NCI-H460 (cell line): Measurements from ENCODE around the gene GBE1. TPM values are rescaled to one million over a fixed set of nuclear protein-coding genes. Genes with fewer than 3 reads are reported as not detected.

Experiments
- DNase-seq: peaks from one replicate; pipeline ENCODE4 v3.0.0-alpha.2; 2016; ENCODE audit warnings: low read depth; ENCODE audit errors: extremely low read depth
- total RNA-seq: library from RNA; depleted of rRNA; stranded (reverse); fragments of >200 nt; shearing (Covaris generic); gene quantifications from 2 replicates; pipeline ENCODE4 v1.2.3, GENCODE V29; 2014

GBE1 gene
- total RNA-seq, 1 experiment from 2014 or later: 78.5 TPM

DNA sequence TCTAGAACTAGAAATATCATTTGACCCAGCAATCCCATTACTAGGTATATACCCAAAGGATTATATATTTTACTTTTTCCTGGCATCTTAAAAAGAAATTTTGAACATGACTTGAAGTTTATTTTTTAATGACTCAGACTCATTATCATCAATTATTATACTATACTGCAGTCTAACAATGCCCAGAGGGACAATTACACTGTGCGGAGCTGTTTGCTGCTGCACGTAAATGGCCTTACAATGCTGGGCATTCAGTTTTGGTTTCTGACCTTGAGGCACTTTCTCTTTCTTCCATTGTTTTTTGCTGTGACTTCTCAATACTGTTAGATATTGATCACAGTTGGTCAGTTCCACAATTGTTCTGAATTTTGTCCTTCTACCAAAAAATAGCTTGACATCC lies 128.8 kb downstream of the GBE1 start:
- no peak for DNase-seq

DNA sequence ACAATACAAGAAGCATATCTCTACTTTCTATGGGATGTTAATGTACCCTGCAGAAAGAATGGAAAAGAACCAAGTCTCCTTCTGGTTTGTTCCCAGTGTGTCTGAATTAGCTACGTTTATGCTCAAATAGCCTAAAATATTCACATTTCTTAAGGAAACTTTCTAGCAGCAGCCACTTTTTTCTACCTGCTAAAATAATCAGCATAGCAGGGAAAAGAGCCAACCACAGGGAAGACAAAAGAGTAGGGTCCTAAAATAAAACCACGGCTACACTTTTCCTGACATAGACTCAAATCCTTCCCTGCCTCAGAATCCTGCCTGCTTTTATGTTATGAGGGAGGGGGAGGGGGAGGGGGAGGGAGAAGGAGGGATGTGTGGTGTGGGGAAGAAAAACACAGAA lies 136.7 kb downstream of the GBE1 start:
- no peak for DNase-seq

GRCh38 chr3:81622395-81622794 lies 139.1 kb downstream of the GBE1 start:
- DNase-seq: no peak

DNA sequence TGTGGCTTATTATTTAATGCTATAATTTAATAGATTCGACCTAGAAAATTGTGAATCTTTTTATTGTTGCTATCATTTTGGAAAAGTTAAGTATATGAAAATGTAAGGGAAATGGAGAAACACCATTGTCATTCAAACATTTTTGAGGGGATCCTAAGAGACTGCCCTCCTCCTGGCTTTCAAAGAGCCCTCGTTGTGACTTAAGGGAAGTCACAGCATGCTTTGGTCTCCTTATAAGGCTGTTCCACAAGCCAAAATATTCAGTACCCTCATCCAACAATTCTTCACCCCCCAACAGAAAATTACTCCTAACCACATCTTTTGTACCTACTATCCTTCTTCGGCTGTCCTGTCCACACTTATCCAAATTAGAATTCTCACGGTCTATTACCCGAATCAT lies 140.2 kb downstream of the GBE1 start:
- DNase-seq: no peak

- no peak for DNase-seq
These were observed 140.6 kb downstream of the GBE1 start for GRCh38 chr3:81620849-81621248.

DNA sequence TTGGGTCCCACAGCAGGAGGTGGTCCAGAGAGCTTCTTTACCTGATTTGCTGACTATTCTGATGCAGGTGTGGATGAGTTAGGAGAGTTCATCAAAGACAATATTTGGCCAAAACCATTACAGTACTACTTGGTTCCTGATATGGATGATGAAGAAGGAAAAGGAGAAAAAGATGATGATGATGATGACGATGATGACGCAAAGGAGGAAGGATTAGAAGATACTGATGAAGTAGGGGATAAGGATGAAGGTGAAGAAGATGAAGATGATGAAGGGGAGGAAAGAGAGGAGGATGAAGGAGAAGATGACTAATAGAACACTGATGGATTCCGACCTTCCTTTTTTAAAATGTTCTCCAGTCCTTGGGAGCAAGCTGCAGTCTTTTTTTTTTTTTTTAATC lies 148.7 kb downstream of the GBE1 start:
- no peak for DNase-seq

DNA sequence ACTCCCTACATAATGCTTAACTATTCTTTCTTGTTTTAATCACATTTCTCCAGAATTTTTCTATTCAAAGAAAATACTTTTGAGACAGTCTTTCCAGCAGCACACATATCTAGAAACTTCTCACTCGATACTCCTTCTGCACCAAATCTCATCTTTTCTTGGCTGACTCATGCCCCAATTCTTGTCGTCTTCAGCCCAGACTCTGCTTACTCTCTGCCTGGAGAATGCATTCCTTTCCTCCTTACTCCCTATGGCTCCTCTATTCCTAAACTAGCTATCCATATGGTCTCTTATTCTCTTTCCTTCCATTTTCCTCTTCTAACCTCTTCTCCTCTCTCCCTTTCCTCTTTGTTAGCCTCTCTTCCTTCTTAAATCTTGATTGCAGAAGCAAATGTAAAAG lies 158.7 kb downstream of the GBE1 start:
- DNase-seq: no peak

DNA sequence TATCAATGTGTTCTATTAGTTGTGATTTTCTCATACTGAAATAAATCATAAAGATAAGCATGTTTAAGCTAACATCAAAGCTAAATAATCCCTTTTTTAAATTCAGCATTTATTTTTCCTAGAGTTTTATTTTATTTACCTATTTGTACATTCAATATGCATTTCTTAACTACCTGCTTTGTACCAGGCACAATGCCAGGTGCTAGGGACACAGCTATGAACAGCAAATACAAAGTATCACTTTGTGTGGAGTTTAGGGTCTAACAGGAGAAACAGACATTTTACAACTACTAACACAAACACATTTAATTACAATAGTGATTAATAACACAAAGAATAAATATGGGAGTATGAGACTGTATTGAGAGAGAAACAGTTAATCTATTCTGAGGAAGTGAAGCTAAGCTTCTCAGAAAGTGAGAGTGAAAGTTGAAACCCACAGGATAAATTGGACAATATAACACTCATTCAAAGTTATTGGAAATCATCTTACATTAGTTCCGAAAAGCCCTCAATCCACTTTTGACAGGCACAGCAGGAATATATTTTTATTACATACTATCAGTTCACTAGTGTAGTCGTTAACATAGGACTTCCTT lies 159.6 kb downstream of the GBE1 start:
- DNase-seq: no peak

DNA sequence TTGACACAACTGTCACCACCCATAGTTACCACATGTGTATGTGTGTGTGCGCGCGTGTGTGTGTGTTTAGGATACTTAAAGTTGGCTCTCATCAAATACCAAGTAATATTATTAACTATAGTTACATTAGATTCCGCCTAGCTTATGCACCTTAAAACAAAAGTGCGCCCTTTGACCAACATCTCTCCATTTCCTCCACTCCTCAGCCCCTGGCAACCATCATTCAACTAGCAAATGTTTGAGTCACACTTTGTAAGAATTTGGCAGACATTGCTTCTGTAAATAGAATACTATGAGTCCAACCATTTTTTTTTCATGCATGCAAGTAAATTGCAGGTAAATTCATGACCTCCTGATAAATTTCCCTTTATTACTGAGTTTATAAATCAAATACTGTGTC lies 169.3 kb downstream of the GBE1 start:
- no peak for DNase-seq

DNA sequence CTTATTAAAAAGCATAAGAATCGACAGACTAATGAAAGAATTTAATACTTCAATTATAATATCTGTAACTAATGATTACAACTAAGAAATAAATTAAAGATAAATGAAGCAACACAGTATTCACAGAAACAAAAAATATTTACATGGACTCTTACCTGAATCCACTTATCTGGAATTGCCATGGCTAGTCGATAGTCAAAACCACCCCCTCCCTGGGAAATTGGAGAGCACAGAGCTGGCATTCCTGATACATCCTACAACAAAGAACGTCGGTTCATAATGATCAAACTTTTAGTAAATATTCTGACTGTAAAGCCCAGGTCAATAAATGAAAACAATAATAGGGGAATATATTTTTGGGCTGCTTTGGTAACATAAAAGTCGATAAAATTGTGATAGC lies 175.5 kb downstream of the GBE1 start:
- no peak for DNase-seq

DNA sequence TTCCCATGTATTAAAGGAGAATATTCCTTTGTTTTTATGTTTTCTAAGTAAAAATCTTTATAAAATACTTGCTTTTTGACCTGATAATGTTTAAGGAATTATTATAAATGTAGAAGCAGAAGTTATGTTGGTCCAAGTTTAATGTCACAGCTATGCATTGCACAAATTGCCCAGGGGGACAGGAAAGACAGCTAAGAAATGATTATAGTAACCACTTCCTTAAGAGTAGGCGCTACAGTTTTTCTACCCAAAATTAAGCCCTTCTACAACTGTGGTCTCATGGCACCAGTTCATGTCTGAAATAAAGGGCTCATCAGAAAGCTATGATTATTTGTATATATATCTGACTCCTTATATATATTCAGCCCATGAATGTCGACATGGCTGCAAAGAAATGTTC lies 176.4 kb downstream of the GBE1 start:
- DNase-seq: no peak

DNA sequence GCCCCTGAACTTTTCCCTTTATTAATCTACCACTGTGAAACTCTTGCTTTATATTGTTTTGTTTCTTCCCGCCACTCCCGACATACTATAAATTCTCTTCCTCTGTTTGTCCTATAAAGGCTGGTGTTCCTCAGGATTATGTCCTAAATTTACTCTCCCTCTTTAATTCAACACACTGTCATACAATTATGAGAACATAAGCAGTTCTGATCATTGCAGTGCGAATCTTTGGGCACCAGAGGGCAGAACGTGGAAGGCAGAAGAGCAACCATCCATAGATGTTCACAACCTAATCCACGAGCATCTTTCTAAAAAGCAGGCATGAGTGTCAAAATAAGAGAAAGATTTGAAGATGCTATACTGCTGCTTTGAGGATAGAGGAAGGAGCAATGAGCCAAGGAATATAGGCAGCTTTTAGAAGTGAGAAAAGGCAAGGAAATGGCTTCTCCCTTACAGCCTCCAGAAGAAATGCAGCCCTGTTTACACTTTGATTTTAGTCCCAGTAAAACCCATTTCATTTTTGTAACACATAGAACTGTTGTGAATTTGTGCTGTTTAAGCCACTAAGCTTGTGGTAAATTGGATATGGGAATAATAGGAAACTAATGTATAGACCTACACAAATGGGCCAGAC lies 179.4 kb downstream of the GBE1 start:
- peak; percentile 24 for DNase-seq

DNA sequence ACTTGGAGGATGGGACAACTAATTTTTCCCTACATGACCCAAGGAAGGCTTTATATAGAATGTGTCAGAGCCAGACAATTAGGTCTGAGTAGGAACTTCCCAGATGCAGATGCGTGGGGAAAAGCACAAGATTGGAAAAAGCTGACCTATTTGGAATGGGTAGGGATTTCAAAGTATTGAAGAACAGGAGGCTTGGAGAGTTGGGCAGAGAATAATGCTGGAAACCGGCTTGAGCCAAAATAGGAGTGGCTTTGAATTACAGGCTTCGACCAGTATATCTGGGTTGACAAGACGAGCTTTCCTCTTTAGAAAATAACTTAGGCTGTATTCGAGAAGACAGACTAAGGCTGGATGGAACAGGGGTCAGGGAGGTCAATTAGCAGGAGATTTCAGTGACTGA lies 181.1 kb downstream of the GBE1 start:
- DNase-seq: no peak

DNA sequence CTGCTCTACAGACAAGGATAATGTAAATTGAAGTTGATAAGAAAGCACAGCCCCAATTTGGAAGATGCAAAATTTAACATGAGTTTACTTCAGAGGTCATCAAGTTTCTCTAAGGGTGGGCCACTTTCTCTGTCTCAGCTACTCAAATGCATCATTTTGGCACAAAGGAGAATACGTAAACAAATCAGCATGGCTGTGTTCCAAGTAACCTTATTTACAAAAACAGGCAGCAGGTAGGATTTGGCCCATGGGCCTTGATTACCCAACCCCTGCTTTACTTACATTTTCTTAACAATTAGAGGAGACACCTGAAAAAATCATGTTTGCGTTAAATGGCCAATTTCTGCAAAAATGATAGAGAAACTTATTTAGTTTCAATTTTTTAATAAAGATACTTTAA lies 181.7 kb downstream of the GBE1 start:
- DNase-seq: no peak

- no peak for DNase-seq
These were observed 189.2 kb downstream of the GBE1 start for GRCh38 chr3:81572201-81572756.

DNA sequence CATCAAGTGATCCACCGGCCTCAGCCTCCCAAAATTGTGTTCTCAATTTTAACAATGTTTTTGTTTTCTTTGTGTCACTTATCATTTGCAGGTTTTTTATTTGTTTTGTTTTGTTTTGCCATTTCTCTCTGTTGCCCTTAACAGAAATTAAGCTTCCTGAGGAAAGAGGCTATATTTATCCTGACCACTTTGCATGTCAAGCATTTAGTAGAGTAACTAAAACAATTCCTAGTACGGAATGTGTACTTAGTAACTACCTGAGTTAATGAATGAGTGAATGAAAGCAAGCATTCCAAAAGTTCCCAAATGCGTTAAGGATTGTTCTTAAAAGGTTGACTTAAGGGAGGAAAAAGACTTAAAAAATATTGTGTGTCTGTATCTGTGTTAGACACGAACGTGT lies 193.1 kb downstream of the GBE1 start:
- DNase-seq: no peak

DNA sequence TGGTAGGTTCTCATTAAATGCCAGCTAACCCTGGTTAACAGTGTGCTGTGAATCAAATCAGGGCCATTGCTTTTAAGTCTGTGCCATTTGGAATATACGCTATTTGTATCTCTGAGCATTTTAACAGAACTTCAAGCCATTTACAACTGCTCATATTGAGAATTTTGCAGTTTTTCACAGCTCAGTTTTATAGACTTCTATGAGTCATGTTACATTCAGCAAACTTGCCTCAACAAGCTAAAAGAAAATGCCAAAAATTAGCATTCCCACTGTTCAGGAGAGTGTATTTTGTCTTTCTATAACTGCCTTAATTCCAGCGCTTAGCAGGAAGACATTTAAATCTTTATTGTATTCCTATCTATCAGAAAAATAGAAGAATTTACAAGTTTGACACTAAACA lies 196.4 kb downstream of the GBE1 start:
- no peak for DNase-seq

DNA sequence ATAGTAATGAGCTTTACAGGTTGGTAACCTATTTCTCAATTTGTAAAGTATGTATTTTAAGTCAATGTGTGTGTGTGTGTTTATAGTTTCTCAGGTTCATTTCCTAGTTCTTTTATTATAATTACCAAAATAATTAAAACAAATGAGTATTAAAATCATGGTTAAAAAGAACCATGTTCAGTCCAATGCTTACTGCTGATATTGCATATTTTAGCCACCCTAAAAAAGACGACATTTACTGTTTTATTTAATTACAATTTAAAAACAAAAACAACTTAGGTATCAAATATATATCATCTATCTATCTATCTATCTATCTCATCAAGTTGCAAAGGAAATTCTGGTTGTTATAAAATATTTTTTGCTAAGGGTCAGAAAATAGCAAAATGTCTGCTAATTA lies 203.3 kb downstream of the GBE1 start:
- no peak for DNase-seq

DNA sequence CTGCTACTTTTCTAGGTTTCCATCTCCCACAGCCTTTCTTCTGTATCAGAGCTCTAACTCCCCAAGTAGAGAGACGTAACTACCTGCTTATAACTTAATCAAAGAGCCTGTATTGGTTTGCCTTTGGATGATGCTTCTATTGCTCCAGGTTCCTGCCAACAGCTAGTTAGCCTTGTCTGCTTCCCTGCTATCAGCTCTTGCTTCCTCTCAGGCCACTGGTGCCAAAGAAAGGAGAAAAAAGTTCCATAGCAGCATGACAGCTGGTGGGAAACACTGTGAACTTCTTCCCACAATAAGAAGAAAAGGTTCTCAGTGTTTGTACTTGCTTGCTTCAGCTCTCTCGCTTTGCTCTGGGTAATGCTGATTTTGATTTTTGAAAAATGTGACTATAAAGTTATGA lies 206.6 kb downstream of the GBE1 start:
- DNase-seq: no peak

- DNase-seq: no peak
These were observed 207.1 kb downstream of the GBE1 start for GRCh38 chr3:81554388-81554787.

GRCh38 chr3:81550415-81550814 lies 211.0 kb downstream of the GBE1 start:
- DNase-seq: no peak

GRCh38 chr3:81549831-81550230 lies 211.6 kb downstream of the GBE1 start:
- DNase-seq: no peak

- no peak for DNase-seq
These were observed 212.1 kb downstream of the GBE1 start for GRCh38 chr3:81549388-81549787.
